Stimulated activated CD8-positive, alpha-beta memory T cell treated with anti-CD3 and anti-CD28 coated beads, Interleukin-15, amount 100 ng/mL, for 24 hours (primary cell): ENCODE measurements around the gene TAL2.
"Not testable (repeated sequence)": the region's sequence is repeated elsewhere in the genome, so short reads cannot be mapped to it uniquely, and the experiment has no call there.

Experiments
- DNase-seq: peaks from one replicate; pipeline ENCODE4 v3.0.0-alpha.2; 2020; ENCODE audit warnings: low read depth

TAL2 gene

DNA sequence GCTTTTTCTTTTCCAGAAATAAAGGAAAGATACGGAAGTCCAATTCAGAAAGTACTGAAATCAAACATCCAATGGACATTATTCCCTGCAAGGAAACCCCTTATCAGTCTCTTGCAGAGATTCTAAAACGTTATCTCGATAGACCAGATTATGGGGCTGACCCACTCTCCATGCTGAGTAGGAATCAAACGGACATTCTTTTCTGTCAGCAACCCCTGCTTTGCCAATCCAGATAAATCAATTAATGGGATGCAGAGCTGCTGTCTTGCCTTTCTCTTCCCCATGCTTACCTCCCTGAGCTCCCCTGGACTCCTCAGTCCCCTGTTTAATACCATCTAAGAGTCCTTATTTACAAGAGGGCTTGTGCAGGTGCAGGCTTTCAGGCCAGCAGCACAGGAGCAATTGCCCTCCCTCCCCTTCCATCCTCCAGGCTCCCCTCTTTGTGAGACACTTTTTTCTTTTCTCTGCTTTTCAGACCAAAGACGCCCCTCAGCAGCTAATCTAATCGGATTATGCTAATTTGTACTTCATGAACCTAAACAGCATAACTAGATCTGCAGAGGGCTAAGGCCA lies 14.2 kb downstream of the TAL2 start:
- DNase-seq: no peak

DNA sequence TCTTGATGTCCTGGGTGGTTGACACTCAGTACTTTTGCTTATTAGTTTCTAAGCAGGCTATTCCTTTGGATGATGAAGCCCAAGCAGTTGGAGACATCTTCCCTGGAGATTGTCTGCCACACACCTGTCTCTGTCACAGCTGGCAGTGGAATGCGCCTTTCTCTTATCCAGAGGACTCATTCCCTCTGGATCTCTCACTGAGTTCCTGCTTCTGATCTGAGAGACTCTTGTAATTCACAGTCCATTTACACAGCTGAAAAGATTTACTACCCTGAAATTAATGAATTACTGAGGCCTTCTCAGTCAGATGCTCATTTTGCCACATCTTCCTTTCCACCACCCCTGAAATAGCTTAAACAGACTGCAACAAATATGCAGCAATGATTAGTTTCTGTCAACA lies 15.9 kb downstream of the TAL2 start:
- no peak for DNase-seq

DNA sequence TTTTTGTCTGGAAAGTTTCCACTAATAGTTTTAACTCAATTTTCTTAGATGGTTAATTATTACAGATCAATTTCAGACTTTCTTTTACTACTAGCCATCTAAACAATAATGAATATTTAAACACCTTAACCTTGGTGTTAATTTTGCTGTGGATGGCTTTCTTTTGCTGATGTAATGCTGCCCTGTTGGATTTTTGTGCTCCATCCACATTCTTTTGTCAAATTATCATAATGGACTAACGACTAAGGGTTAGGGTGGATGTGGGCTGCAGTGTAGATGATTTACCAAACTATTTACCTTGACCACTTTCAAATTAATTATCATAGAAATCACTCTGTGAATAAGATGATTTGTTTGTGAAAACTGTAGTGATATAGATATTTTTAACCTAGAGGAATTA lies 16.5 kb downstream of the TAL2 start:
- DNase-seq: no peak

DNA sequence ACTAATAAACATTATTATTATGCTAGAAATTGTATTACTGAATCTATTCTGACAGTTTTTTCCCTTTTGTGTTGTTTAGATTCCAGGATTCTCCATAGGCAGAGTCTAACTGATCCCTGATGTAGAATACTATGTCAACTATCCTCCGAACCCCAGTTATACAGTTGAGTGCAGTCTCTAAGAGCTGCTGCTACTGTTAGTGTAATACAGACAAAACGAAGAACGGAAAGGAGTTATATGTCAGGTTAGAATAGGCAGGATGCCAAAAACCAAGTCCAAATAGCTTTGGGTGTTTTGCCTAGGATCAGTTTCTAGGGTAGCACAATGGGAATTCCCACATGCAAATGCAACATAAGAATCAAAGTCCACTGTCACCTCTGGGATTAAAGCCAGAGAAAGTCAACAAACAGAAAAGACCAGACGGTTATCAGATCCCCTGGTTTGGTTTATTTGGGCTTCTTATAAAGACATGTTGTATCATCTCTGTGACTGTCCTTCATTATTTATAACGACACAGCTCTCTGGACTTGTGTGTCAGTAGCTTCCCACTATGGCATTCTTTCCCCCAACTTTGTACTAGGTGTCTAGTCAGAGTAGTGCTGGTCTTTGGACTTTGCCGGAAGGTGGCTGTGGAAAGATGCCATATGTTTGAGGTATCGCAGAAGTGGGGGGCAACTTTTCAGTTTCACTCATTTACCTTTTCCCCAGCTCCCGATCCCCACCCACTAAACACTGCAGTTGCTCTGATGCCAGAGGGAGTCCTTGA lies 17.2 kb downstream of the TAL2 start:
- DNase-seq: no peak

DNA sequence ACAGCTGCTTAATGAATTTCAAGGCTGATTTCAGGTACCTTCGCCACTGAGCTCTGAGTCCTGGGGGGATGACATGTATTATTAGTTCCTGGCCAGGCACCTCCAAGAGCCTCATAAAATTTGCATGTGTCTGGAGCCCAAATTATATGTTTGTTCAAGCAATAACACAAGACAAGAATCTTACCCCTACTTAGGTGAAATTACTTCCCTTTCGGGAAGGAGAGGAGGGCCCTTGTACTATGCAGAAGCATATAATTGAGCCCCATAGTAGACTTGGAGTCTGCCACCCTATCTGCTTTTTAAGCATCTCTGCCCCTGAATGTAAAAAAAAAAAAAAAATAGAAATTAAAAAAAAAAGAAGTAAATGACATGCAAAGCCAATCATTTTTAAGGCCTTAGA lies 19.1 kb downstream of the TAL2 start:
- DNase-seq: no peak

DNA sequence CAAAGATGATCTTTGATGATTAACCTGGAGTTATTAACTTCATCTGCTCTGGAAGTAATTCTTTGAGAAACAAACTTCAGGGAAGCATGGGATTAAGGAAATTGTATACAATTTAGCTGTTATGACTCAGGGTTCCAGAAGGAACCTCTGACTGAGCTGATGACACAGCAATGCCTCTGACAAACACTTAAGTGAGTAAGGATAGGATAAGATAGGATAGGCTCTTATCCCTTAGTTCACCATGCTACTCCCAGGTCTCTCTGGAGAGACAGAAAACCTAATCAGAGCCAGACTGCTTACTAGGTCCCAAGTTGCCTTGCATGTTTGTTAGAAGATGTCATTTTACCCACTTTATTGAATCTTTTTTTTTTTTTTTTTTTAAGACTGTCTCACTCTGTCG lies 19.5 kb downstream of the TAL2 start:
- no peak for DNase-seq

DNA sequence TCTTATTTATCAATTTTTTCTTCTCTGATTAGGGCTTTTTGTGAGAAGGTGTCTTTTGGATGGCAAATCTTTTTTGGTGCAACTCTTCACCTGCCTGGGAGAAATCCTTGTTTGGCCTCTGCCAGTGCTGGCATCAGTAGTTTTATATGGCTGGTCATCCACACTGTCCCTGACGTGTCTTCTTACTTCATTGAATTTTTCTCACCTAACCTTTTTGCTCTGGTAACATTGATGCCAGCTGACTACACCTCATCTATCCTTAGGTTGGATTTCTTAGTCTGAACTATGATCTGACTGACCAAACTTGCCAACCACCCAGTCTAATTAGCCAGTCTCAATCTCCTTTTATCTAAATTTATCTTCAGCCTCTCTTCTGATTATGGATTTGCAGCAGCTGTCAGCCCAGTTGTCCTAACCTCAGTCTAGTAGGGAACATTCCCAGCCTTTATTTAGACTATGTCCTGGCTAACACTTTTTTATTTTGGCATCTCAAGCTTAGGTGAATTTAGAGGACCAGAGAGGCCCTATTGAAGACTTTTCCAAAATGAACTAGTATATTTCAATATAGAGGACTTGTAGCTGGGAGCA lies 21.5 kb downstream of the TAL2 start:
- DNase-seq: no peak

DNA sequence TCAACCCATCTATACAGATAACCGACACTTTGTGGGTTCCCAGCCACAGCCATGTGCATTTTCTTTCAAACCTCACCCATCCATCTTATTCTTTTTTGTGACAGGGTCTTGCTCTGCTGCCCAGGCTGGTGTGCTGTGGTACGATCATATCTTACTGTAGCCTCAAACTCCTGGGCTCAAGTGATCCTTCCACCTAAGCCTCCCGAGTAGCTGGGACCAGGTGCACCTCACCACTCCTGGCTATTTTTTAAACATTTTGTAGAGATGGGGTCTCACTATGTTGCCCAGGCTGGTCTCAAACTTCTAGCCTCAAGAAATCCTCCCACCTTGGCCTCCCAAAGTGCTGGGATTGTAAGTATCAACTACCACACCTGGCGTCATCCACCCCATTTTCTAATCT lies 24.7 kb downstream of the TAL2 start:
- no peak for DNase-seq

DNA sequence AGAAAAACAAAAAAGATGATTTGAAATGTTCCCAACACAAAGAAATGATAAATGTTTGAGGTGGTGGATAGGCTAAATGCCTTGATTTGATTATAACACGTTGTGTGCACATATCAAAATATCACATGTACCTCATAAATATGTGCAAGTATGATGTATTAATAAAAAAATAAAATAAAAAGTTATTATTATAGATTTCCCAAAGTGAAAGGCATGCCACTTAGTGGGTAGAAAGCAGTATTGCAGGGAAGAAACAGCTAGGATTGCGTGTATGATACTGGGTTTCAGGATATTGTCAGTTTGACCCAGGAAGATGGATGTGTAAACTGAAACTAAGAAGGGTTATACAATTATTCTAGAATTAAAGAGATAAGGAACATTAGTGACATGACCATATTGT lies 28.5 kb downstream of the TAL2 start:
- no peak for DNase-seq

DNA sequence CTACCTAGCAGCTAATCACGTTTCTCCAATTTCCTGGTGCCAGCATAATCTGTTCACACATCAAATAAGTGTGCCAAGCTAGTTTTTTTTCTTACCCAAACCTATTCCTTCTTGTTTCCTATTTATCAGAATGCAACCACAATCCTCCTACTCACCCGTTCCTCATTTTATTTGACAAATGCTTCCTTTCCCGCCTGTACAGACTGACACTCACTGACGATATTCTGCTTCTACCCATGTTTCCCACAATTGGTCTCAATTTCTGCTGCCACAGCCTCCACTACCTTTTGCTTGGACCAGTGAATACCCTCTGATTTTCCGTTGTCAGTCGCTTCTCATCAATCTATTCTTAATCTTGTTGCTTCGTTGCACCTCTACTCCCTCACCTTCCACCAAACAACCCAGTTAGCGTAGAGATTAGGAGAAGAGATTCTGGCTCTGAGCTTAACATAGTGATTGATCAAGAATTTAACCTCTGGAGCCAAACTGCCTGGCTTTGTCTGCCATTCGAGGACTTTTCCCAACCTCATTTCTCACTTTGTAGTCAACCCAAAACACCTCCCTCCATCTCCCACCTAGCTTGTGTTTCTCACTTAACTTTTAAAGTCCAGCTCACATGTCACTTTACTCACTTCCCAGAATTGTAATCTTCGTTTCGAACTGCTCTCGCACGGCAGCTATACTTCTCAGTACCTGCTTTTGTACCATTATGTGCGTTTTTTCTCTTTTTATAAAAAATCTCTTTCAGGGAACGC lies 31.4 kb downstream of the TAL2 start:
- no peak for DNase-seq

DNA sequence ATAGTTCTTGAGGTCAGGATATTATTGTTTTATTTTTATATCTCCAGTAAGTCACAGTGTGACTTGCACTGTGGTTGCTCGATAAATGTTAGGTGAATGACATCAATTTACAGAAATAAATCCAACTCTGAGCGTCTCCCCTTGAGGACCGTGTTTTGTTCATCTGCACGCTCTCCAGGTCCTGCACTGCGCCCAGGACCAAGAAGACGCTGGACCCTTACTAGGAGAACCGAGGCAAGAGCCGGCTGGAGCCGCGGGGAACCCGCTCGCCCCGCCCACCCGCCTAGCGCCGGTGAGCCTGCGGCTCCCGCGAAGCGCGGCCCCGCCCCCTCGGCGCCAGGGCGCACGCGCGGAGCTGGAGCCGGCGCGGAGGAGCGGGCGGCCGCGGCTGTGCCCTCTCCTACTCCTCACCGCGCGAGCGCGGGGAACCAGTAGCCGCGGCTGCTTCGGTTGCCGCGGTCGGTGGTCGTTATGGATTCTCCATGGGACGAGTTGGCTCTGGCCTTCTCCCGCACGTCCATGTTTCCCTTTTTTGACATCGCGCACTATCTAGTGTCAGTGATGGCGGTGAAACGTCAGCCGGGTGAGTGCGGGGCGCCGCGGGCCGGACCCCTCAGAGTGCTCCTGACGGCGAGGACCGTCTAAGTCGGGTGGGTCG lies 32.1 kb downstream of the TAL2 start, which contains the start of gene TMEM38B:
Gene TMEM38B (plus strand): TSS at position 352 of the 658 bp plus-strand sequence. CDS start 120 bp downstream, at position 472.
- peak; percentile 65 for DNase-seq

DNA sequence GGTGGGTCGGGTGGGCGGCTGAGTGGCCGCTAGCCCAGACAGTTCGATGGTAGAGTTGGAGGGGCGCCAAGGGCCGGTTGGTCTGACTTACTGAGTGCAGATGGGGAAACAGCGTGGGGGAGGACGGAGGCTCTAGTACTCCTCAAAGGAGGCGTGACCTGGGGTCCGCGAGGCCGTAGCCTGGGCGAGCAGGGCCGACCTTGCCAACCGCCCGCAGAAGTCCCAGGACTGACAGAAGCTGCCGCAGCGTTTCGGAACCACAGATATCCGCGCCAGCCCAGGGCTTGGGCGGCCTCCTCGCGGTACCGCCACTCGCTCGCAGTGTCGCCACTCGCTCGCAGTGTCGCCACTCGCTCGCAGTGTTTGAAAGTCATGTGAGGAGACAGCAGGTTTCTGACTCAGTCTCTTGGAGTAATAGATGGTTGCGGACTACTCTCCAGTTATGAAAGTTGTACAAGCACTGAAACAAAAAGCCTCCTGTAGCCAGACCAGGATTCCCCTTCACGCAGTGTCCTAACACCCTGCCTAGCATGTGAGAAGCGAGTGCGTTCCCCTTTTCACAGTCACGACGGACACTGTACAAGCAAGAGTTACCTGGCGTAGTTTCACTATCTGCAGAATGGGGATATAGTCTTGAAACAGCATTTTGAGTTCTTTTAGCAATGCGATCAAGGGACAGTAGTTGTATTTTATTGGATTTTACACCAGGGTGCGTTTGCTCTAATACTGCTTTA lies 32.8 kb downstream of the TAL2 start:
- peak; percentile 26 for DNase-seq

DNA sequence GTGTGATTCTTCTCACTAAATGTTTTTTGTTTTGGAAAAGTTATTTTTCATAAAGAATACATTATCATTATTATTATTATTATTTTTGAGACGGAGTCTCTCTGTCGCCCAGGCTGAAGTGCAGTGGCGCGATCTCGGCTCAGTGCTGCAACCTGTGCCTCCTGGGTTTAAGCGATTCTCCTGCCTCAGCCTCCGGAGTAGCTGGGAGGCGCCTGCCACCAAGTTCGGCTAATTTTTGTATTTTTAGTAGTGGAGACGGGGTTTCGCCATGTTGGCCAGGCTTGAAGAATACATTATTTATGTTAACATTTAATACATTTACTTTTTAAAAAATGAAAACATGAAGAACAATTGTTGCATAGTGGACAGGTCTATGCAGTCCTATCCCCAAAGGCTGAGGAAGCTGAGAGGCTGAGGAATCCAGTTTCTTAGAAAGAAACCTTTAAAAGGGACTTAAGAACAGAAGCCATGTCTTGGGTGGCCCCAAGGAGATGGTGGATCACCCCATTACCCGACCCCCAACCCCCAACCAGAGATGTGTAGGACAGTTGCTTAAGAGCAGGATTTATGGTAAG lies 34.0 kb downstream of the TAL2 start:
- DNase-seq: no peak

DNA sequence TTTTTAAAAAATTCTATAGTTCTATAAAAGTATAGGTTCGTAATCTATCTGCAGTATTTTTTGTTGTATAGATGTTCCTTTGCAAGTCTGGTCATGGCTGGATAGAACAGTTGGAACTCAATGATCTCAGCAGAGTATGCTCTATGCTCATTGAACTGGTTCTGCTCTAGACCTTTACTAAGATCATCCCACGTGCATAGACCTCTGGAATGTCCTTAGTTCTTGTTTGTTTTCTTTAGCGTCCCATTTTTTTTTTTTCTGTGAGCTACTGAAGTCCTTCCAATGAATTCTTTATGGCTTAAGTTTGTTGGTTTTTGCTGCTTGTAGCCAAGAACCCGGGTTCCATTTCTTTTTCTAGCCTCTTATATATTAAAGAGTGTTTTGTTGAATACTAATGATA lies 35.6 kb downstream of the TAL2 start:
- DNase-seq: no peak

DNA sequence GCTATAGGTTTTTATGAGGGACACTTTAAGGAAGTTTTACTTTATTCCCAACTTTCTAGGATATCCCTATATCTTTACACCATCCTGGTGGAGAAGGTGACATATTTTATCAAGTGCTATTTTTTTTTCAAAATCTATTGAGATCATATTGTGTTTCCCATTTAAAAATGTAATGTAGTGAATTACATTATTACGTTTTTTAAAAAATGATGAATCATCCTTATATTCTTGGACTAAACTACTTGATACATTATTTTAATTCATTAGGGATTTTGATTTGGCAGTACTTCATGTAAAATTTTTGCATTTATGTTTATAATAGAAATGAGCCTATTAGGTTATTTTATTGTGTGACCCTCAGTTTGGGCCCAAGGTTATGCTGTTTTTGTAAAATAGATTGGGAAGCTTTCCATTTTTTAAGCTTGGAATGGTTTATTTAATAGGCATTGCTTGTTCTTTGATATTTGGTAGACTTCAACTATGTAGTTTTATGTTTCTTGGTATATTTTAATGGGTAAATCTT lies 36.2 kb downstream of the TAL2 start:
- no peak for DNase-seq

DNA sequence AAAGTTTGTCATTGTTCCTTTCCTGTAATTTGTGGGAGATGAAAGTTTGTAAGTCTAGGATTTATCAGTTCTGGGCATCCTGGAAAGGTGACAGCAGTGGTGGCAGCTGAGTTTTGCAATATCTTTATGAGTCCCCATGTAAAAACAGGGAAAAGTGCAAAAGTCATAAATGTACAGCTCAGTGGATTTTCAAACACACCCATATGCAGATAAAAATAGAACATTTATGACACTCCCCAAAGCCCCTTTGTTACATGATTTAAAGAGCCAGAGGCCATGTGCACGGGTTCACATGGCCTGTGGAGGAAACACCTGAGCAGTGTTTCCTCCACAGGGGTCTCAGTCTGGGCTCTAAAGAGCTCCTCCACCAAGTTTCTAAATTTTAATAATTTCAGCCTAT lies 38.4 kb downstream of the TAL2 start:
- DNase-seq: no peak

DNA sequence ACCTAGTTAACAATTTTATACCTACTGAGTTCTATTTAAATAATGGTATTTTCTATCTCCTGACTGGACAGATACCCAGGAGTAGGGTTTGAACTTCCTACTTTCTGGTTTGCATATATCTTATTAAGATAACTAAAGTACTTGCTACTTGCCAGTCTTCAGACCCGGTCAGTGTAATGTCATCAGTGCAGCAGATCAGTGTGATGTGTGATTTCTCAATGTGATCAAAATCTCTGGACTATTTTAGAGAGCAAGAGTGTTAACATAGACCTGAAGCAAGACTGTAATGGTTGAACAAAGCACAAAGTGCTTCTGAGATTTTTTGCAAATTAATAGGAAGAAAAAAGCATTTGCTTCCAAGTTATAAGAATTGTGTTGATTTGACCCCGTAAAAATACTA lies 38.9 kb downstream of the TAL2 start:
- no peak for DNase-seq

DNA sequence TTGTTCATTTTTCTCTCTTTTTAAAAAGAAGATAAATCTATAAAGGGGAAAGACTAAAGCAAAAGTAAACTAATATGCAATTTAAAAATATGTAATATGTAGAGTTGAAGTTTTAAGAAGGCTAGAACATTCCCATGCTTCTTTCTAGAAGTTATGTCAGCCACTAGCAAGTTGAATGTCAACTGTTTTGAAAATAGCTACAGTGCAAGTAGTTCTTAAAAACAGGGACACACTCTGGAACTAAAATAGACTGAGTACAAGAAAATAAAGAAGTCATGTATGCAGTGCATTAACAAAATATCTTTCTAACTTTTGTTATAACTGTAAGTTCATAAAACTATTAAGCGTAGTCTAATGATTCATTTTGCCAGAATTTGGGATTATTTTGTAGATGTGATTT lies 40.0 kb downstream of the TAL2 start:
- DNase-seq: no peak

DNA sequence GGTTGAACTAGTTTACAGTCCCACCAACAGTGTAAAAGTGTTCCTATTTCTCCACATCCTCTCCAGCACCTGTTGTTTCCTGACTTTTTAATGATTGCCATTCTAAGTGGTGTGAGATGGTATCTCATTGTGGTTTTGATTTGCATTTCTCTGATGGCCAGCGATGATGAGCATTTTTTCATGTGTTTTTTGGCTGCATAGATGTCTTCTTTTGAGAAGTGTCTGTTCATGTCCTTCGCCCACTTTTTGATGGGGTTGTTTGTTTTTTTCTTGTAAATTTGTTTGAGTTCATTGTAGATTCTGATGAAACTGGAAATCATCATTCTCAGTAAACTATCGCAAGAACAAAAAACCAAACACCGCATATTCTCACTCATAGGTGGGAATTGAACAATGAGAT lies 41.4 kb downstream of the TAL2 start:
- not testable (repeated sequence) for DNase-seq

DNA sequence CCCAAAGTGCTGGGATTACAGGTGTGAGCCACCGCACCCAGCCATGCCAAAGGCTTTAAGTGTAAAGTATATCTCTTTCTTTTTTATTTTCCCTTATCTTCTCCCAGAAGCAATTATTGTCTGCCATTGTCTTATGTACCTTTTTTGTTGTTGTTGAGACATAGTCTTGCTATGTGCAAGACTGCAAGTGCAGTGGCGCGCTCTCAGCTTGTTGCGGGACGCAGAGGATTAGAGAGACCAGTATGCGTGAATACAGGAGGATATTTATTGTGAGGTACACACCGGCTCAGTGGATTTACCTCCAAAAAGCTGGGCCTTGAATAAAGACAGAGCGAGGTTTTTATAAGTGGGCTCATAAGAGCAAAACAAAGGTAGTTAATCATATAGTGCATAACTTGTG lies 43.9 kb downstream of the TAL2 start:
- no peak for DNase-seq

DNA sequence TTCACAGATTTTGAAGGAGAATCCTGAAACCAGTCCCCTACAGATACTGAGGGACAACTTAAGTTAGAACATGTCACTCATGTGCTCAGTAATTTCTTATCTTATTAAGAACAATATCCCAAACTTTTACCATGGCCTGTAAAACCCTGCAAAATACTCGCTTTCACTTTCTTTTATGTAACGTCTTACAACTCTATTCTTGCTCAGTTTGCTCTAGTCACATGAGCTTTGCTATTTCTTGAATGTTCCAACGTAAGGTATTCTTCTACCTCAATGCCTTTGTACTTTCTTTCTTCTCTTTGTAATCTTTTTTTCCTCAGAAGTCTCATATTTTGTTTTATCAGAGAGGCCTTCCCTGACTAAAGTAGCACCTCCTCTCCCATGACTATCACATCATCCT lies 46.1 kb downstream of the TAL2 start:
- no peak for DNase-seq
